ENCODE data around the gene VSIG2.

Gene VSIG2

GRCh38 chr11:124745270-124745834 lies 6.7 kb downstream of the VSIG2 start:
- TF ChIP-seq, protein P1, sequence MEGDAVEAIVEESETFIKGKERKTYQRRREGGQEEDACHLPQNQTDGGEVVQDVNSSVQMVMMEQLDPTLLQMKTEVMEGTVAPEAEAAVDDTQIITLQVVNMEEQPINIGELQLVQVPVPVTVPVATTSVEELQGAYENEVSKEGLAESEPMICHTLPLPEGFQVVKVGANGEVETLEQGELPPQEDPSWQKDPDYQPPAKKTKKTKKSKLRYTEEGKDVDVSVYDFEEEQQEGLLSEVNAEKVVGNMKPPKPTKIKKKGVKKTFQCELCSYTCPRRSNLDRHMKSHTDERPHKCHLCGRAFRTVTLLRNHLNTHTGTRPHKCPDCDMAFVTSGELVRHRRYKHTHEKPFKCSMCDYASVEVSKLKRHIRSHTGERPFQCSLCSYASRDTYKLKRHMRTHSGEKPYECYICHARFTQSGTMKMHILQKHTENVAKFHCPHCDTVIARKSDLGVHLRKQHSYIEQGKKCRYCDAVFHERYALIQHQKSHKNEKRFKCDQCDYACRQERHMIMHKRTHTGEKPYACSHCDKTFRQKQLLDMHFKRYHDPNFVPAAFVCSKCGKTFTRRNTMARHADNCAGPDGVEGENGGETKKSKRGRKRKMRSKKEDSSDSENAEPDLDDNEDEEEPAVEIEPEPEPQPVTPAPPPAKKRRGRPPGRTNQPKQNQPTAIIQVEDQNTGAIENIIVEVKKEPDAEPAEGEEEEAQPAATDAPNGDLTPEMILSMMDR (IDR thresholded peaks at IDR 0.05; ENCODE audit: low read length, missing control alignments) = no peak
- no peak for DNase-seq (ENCODE audit: low read depth)
- no peak overlapping the region for H3K4me3 ChIP-seq (replicated peaks; ENCODE audit: low read depth, low read length)

GRCh38 chr11:124743050-124743449 lies 9.0 kb downstream of the VSIG2 start:
- H3K4me3 ChIP-seq (replicated peaks; ENCODE audit: low read depth, low read length) = no peak overlapping the region
- TF ChIP-seq, protein P1 (IDR thresholded peaks at IDR 0.05; ENCODE audit: low read length, missing control alignments) = no peak
- DNase-seq (ENCODE audit: low read depth) = no peak

- H3K4me3 ChIP-seq (replicated peaks; ENCODE audit: low read depth, low read length) = no peak overlapping the region
- no peak for DNase-seq (ENCODE audit: low read depth)
- TF ChIP-seq, protein P1 (IDR thresholded peaks at IDR 0.05; ENCODE audit: low read length, missing control alignments) = no peak
Measured at GRCh38 chr11:124742555-124742954, 9.5 kb downstream of the VSIG2 start.

- TF ChIP-seq, protein P1 (IDR thresholded peaks at IDR 0.05; ENCODE audit: low read length, missing control alignments) = peak; percentile 49
- H3K4me3 ChIP-seq (replicated peaks; ENCODE audit: low read depth, low read length) = peak overlapping the region; percentile 65
- DNase-seq (ENCODE audit: low read depth) = peak; percentile 39
Measured at GRCh38 chr11:124740277-124740882, 11.7 kb downstream of the VSIG2 start.

- TF ChIP-seq, protein P1 (IDR thresholded peaks at IDR 0.05; ENCODE audit: low read length, missing control alignments) = no peak
- peak; percentile 90 for DNase-seq (ENCODE audit: low read depth)
- peak within 1 kb of the TSS; percentile 65 for H3K4me3 ChIP-seq (replicated peaks; ENCODE audit: low read depth, low read length)
Measured at GRCh38 chr11:124739479-124740276, 12.4 kb downstream of the VSIG2 start, which contains the start of gene NRGN. Gene NRGN, plus strand, starts transcription at chr11:124739942. Its CDS starts 143 bp downstream, at chr11:124740085.

- no peak for DNase-seq (ENCODE audit: low read depth)
- no peak overlapping the region for H3K4me3 ChIP-seq (replicated peaks; ENCODE audit: low read depth, low read length)
- TF ChIP-seq, protein P1 (IDR thresholded peaks at IDR 0.05; ENCODE audit: low read length, missing control alignments) = no peak
Measured at GRCh38 chr11:124738713-124739478, 13.2 kb downstream of the VSIG2 start.

Data from fibroblast of pulmonary artery (primary cell).